Measurements from ENCODE around the gene DNPH1.

GRCh38 chr6:43253401-43253800 is 24.1 kb upstream of the DNPH1 start:
- TF ChIP-seq CTCF (IDR thresholded peaks at IDR 0.05): no peak
- no peak for TF ChIP-seq RNF2 (IDR thresholded peaks at IDR 0.05; ENCODE audit: borderline replicate concordance, low read depth)
- TF ChIP-seq, protein P1, sequence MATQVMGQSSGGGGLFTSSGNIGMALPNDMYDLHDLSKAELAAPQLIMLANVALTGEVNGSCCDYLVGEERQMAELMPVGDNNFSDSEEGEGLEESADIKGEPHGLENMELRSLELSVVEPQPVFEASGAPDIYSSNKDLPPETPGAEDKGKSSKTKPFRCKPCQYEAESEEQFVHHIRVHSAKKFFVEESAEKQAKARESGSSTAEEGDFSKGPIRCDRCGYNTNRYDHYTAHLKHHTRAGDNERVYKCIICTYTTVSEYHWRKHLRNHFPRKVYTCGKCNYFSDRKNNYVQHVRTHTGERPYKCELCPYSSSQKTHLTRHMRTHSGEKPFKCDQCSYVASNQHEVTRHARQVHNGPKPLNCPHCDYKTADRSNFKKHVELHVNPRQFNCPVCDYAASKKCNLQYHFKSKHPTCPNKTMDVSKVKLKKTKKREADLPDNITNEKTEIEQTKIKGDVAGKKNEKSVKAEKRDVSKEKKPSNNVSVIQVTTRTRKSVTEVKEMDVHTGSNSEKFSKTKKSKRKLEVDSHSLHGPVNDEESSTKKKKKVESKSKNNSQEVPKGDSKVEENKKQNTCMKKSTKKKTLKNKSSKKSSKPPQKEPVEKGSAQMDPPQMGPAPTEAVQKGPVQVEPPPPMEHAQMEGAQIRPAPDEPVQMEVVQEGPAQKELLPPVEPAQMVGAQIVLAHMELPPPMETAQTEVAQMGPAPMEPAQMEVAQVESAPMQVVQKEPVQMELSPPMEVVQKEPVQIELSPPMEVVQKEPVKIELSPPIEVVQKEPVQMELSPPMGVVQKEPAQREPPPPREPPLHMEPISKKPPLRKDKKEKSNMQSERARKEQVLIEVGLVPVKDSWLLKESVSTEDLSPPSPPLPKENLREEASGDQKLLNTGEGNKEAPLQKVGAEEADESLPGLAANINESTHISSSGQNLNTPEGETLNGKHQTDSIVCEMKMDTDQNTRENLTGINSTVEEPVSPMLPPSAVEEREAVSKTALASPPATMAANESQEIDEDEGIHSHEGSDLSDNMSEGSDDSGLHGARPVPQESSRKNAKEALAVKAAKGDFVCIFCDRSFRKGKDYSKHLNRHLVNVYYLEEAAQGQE (IDR thresholded peaks at IDR 0.05): no peak
- no peak for TF ChIP-seq POLR2A (IDR thresholded peaks at IDR 0.05; ENCODE audit: low read length)
- TF ChIP-seq CHD4 (IDR thresholded peaks at IDR 0.05; ENCODE audit: borderline replicate concordance): no peak
- no peak for TF ChIP-seq EP300 (IDR thresholded peaks at IDR 0.05)
- TF ChIP-seq, protein P2, sequence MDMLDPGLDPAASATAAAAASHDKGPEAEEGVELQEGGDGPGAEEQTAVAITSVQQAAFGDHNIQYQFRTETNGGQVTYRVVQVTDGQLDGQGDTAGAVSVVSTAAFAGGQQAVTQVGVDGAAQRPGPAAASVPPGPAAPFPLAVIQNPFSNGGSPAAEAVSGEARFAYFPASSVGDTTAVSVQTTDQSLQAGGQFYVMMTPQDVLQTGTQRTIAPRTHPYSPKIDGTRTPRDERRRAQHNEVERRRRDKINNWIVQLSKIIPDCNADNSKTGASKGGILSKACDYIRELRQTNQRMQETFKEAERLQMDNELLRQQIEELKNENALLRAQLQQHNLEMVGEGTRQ (IDR thresholded peaks at IDR 0.05): no peak
- no peak for TF ChIP-seq RFX5 (IDR thresholded peaks at IDR 0.05)
